GM10266 (cell line): ENCODE data around the gene CLEC3A.
"Not testable (repeated sequence)": the region's sequence is repeated elsewhere in the genome, so short reads cannot be mapped to it uniquely, and the experiment has no call there.

Experiments
- DNase-seq: peaks from one replicate; pipeline ENCODE4 v3.0.0; 2012; ENCODE audit errors: extremely low spot score
- TF ChIP-seq, protein P1 (sequence below): IDR thresholded peaks from 2 replicates; pipeline ENCODE4 v1.5.1; 2012; ENCODE audit warnings: mild to moderate bottlenecking, low read depth; ENCODE audit not compliant: control insufficient read depth, insufficient read depth; ENCODE audit errors: missing control alignments

Gene CLEC3A

DNA sequence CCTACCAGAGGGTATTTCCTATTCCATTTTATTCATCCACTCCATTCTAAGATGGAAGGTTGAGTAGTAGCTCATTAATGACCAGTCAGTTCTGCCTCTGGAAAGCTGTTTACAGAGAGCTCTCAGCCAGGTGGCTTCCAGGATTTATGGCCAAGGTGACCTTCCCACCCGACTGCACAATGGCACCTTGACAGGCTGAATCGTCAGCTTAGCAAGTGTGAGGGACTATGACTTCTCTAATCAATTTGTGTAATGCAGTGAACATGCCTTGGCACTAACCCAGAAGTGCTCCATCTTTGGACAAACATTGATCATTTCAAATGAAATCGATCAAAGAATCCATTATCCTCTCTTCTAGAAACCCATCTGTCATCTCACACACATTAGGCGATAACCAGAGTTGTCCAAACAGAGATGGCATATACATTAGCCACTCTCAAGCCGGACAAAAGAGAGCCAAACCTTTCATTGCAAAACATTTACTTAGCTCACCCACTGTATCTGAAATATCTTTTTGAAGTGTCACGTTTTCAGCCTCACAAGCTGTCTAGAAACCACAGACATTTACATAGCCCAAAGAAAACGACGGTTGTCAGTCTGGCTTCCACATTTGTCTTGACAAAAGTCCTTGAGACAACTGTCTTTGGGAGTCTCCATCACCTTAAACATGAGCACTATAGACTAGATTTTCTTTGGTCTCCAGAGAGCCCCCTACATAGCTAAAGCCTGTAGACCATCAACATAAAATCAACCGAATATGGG lies 35.6 kb downstream of the CLEC3A start:
- TF ChIP-seq, protein P1, sequence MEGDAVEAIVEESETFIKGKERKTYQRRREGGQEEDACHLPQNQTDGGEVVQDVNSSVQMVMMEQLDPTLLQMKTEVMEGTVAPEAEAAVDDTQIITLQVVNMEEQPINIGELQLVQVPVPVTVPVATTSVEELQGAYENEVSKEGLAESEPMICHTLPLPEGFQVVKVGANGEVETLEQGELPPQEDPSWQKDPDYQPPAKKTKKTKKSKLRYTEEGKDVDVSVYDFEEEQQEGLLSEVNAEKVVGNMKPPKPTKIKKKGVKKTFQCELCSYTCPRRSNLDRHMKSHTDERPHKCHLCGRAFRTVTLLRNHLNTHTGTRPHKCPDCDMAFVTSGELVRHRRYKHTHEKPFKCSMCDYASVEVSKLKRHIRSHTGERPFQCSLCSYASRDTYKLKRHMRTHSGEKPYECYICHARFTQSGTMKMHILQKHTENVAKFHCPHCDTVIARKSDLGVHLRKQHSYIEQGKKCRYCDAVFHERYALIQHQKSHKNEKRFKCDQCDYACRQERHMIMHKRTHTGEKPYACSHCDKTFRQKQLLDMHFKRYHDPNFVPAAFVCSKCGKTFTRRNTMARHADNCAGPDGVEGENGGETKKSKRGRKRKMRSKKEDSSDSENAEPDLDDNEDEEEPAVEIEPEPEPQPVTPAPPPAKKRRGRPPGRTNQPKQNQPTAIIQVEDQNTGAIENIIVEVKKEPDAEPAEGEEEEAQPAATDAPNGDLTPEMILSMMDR: no peak
- no peak for DNase-seq

DNA sequence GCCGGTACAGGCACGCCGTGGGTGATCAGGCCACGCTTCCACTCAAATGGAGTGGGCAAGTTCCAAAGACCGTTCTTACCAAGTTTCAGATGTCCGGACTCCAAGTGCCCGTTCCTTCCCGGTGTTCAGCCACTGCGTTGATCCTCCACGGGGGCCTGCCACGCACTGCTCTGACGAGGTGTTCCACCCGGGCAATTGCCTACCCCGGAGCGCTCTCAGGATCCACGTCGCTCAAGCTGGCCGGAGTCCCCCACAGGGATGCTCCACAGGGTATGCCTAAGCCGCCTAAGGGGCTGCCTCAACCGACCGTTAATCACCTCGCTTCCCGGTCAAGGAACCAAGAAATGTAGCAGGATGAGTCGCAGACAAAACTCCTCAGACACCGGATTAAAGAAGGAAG lies 37.5 kb downstream of the CLEC3A start:
- not testable (repeated sequence) for DNase-seq

DNA sequence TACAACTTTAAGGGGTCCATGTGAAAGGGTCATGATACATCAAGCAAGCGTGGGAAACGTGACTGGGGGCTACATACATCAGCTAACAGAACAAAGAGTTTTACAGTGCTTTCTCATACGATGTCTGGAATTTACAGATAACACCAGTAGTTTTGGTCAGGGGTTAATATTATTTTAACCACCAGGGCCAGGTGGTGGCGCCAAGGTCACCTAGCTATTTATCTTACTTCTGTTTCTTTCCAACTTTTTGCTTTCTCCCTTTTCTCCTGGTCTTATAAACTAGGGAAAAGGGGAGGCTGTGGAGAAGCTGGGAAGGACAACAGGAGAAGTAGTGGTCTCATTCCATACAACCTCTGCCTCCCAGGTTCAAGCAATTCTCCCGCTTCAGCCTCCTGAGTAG lies 37.9 kb downstream of the CLEC3A start:
- DNase-seq: no peak
- TF ChIP-seq, protein P1: no peak

DNA sequence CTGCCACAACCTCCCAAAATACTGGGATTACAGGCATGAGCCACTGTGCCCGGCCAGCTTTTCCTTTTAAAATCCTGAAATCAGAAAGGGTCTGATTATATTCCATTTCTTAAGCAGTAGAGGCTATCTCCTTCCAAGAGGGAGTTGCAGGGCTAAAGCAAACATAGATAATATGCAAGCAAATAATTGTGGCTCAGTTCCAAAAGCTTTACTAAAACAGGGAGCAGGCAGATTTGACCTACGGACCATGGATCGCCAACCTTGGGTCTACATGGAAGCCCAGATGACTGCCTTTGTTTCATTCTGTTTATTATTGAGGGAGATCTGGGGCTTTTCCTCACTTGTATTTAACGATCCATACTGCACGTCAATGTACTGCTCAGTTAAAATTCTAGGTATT lies 38.5 kb downstream of the CLEC3A start:
- no peak for DNase-seq
- TF ChIP-seq, protein P1: no peak

DNA sequence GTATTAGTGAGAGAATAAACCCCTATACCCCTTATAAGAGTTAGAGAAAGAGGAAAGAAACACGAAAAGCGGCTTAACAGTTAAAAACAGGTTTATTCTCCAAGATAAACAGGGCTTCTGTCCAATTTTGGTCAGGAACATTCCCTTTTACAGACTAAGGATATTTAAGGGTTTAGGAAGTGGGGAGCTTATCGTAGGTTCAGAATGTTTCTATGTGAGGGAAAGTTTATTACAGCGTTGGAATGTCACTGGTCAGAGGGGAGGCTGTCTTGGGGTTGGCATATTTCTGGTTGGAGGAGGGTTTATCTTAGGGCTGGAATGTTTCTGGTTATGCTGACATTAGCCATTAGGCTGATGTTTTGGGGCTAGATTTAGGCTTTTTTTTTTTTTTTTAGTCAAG lies 43.0 kb downstream of the CLEC3A start:
- TF ChIP-seq, protein P1: no peak
- DNase-seq: no peak

DNA sequence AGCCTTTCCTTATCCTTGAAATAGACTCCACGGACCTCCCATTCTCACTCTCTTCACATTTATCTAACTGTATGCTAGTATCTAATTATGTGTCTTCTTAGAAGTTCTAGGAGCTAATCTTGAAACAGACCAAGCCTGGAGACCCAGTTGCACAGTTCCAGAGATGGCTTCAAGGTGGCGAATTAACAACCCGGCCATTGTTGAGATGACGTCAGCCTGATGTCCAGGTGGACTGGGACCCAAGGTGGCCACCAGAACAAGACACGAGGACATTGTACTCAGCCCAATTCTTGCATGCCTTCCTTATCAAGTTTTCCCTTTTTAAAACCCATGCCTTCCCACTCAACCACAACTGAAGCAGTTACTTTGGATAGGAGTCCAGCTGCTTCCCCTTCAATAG lies 47.6 kb downstream of the CLEC3A start:
- DNase-seq: no peak
- TF ChIP-seq, protein P1: no peak

DNA sequence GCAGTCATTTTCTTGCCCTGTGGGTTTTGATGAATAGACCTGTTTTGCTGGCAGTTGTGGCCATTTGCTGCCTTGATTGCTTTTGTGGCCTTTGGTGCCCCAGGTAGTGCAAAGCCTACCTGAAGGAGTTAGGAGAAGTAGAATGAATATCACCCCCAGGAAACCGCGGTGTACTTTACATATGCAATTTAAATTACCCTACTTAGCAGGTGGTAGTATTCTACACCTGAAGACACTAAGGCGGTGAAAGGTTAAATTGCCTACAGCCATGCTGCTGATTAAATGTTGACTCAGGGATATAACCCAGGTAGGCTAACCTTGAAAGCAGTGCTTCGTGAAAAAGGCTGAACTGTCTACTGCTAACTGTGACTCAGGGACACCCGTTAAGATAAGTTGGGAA lies 49.9 kb downstream of the CLEC3A start:
- TF ChIP-seq, protein P1: no peak
- no peak for DNase-seq

DNA sequence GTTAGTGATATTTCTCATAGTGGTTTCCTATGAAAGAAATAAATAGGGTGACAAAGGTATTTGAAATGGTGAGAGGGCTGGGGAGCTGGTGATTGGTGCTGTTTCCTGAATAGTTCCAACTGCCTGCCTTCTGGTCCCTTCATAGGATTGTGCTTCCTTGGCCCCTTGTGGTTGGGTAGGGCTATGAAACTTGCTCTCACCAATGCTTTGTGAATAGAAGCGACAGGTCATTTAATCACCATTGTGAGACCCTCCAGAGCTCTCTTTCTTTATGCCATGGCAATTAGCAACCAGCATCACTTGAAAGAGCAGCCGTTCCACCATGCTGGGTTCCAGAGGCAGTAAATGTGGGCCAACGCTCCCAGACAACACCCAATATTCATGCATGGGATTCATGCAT lies 53.5 kb downstream of the CLEC3A start:
- TF ChIP-seq, protein P1: no peak
- no peak for DNase-seq
